BE2C (cell line): Measurements from ENCODE around the gene DSG3.

ENCODE experiments used
- DNase-seq: peaks from one replicate; pipeline ENCODE4 v3.0.0-alpha.2; 2020
- H3K27me3 ChIP-seq: fragments of 250-450 bp; sonication (Bioruptor Pico); 2 replicates; pipeline ENCODE4 v1.5.1; 2020; ENCODE audit warnings: mild to moderate bottlenecking
- H3K36me3 ChIP-seq: fragments of 250-450 bp; sonication (Bioruptor Pico); 2 replicates; pipeline ENCODE4 v1.5.1; 2020; ENCODE audit warnings: mild to moderate bottlenecking
- H3K4me1 ChIP-seq: fragments of 250-450 bp; sonication (Bioruptor Pico); 2 replicates; pipeline ENCODE4 v1.5.1; 2020
- H3K4me3 ChIP-seq: 2 replicates; pipeline ENCODE4 v1.5.1; 2011; ENCODE audit warnings: low read depth, low read length
- H3K9me3 ChIP-seq: fragments of 250-450 bp; sonication (Bioruptor Pico); 2 replicates; pipeline ENCODE4 v1.5.1; 2020
- TF ChIP-seq, protein P1 (sequence below): IDR thresholded peaks from 2 replicates; pipeline ENCODE4 v1.5.1; 2012; ENCODE audit warnings: mild to moderate bottlenecking, low read depth, low read length

DSG3 gene

DNA sequence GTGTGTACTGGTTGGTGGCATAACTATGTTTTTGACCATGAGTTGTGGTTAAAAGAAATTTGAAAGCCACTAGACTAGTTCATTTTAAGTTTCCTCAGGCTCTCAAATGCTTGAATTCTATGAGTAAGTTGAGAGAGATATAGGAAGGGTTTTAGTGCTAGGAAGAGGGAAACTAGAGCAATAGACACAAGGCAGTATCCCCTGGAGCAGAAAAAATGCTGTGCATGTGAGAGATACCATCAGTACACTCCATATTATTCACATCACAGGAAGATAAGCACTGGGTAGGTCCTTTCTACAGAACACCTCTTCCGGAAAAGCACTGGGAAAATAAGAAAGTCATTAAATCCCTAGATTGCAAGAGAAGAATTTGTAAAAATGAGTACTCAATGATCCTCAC, 19.3 kb upstream of the DSG3 start:
- Histone ChIP-seq H3K36me3 (no peaks in the 10 kb centered on the region), H3K4me1 (no peaks in the 10 kb centered on the region), H3K27me3 (no peaks in the 10 kb centered on the region), H3K9me3 (no peaks in the 10 kb centered on the region), H3K4me3 (no peak overlapping the region)
- DNase-seq: no peak
- TF ChIP-seq, protein P1, sequence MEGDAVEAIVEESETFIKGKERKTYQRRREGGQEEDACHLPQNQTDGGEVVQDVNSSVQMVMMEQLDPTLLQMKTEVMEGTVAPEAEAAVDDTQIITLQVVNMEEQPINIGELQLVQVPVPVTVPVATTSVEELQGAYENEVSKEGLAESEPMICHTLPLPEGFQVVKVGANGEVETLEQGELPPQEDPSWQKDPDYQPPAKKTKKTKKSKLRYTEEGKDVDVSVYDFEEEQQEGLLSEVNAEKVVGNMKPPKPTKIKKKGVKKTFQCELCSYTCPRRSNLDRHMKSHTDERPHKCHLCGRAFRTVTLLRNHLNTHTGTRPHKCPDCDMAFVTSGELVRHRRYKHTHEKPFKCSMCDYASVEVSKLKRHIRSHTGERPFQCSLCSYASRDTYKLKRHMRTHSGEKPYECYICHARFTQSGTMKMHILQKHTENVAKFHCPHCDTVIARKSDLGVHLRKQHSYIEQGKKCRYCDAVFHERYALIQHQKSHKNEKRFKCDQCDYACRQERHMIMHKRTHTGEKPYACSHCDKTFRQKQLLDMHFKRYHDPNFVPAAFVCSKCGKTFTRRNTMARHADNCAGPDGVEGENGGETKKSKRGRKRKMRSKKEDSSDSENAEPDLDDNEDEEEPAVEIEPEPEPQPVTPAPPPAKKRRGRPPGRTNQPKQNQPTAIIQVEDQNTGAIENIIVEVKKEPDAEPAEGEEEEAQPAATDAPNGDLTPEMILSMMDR: no peak

DNA sequence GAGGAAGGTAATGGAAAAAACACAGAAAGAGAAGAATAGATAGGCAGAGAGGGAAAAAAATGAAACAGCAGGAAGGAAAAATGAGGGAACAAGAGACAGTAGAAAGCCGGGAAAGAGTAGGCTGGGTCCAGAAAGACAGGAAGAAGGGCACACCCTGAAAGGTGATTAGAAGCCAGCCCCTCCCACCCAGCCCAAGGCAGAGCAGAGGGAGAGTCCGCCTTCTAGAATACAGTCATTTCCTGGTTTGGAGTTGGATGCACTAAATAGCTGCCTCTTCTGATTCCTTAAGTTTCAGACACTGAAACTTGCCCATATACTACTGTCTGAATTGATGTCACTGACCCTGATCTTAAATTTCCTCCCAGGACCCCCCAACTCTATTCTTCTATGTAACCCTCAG, 17.9 kb upstream of the DSG3 start:
- no peak for DNase-seq
- Histone ChIP-seq H3K4me3 (no peak overlapping the region), H3K4me1 (no peaks in the 10 kb centered on the region), H3K27me3 (no peaks in the 10 kb centered on the region), H3K9me3 (no peaks in the 10 kb centered on the region), H3K36me3 (no peaks in the 10 kb centered on the region)
- TF ChIP-seq, protein P1: no peak

DNA sequence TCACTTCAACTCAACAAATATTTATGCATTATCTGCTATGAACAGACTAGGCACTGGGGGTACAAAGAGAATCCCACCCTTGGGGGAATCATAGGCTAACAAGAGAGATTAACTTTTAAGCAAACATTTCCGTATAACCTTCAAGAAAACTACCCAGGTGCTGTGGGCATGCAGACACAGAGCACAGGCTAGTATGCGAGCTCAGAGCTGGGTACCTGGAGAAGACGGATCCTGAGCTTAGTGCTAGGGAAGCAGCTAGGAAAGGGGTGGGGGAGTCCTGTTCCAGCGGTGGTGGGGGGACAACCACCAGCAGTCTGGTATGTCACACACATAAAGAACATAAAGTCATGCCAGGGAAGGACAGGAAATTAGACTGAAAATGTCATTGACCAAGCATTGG, 17.5 kb upstream of the DSG3 start:
- Histone ChIP-seq H3K4me3 (no peak overlapping the region), H3K27me3 (no peaks in the 10 kb centered on the region), H3K9me3 (no peaks in the 10 kb centered on the region), H3K36me3 (no peaks in the 10 kb centered on the region), H3K4me1 (no peaks in the 10 kb centered on the region)
- TF ChIP-seq, protein P1: no peak
- DNase-seq: no peak

DNA sequence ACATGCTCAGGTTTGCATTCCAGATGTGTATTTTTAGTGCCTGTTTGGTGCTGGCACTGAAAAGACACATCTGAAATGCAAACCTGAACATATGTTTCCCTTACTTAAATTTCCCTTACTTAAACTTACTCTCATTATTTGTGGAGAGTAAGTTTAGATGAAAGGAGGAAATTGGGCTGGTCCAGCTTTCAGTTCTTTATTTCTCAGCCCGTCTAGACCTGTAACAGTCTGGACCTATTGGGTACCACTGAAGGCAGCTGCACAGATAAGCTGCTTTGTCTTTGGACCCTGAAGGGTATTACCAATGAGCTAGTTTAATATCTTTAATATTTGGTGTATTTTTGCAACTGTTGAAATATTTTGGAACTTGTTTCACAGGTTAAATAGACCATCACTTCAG, 17.0 kb upstream of the DSG3 start:
- Histone ChIP-seq H3K27me3 (no peaks in the 10 kb centered on the region), H3K4me1 (no peaks in the 10 kb centered on the region), H3K9me3 (no peaks in the 10 kb centered on the region), H3K36me3 (no peaks in the 10 kb centered on the region), H3K4me3 (no peak overlapping the region)
- TF ChIP-seq, protein P1: no peak
- no peak for DNase-seq

GRCh38 chr18:31432316-31432715, 15.2 kb upstream of the DSG3 start:
- TF ChIP-seq, protein P1: no peak
- no peak for DNase-seq
- H3K4me3 ChIP-seq: no peak overlapping the region

DNA sequence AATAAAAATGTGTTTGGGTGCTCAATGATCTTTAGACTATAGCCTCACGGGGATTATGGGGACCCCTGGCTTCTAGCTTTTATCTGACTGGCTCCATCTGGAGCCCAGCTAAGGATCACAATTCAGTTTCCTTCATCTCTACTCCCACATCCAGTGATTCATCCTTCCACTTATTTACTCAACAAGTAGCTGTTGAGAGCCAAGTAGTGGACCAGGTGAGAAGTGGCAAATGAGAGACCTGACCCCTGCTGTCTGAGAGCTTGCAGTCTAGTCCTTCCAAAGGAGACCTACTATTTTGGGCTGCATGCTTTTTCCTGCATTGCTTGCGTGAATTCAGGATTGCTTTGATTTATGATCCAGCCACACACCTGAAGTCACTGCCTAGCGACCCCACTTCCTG, 10.7 kb upstream of the DSG3 start:
- Histone ChIP-seq H3K4me1 (no peaks in the 10 kb centered on the region), H3K9me3 (no peaks in the 10 kb centered on the region), H3K4me3 (no peak overlapping the region), H3K27me3 (no peaks in the 10 kb centered on the region), H3K36me3 (no peaks in the 10 kb centered on the region)
- TF ChIP-seq, protein P1: no peak
- DNase-seq: no peak

More at GRCh38 chr18:31432316-31432715, 15.2 kb upstream of the DSG3 start:
- Histone ChIP-seq H3K4me1 (no peaks in the 10 kb centered on the region), H3K9me3 (no peaks in the 10 kb centered on the region), H3K36me3 (no peaks in the 10 kb centered on the region), H3K27me3 (no peaks in the 10 kb centered on the region)
